ENCODE data around the gene CLEC16A.

GRCh38 chr16:11212798-11213196, 268.4 kb downstream of the CLEC16A start:
- TF ChIP-seq, protein P1, sequence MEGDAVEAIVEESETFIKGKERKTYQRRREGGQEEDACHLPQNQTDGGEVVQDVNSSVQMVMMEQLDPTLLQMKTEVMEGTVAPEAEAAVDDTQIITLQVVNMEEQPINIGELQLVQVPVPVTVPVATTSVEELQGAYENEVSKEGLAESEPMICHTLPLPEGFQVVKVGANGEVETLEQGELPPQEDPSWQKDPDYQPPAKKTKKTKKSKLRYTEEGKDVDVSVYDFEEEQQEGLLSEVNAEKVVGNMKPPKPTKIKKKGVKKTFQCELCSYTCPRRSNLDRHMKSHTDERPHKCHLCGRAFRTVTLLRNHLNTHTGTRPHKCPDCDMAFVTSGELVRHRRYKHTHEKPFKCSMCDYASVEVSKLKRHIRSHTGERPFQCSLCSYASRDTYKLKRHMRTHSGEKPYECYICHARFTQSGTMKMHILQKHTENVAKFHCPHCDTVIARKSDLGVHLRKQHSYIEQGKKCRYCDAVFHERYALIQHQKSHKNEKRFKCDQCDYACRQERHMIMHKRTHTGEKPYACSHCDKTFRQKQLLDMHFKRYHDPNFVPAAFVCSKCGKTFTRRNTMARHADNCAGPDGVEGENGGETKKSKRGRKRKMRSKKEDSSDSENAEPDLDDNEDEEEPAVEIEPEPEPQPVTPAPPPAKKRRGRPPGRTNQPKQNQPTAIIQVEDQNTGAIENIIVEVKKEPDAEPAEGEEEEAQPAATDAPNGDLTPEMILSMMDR (conservative IDR thresholded peaks at IDR 0.05; ENCODE audit: low read depth in 2 of 2), result no peak
- TF ChIP-seq EZH2phosphoT487 (IDR thresholded peaks at IDR 0.05; ENCODE audit: unreplicated experiment) (no peak), EZH2 (IDR thresholded peaks at IDR 0.05; ENCODE audit: low read depth, unreplicated experiment) (no peak), POLR2AphosphoS5 (IDR thresholded peaks at IDR 0.05; ENCODE audit: low read depth) (no peak), ETS1 (IDR thresholded peaks at IDR 0.05) (no peak)
- TF ChIP-seq, protein P2, sequence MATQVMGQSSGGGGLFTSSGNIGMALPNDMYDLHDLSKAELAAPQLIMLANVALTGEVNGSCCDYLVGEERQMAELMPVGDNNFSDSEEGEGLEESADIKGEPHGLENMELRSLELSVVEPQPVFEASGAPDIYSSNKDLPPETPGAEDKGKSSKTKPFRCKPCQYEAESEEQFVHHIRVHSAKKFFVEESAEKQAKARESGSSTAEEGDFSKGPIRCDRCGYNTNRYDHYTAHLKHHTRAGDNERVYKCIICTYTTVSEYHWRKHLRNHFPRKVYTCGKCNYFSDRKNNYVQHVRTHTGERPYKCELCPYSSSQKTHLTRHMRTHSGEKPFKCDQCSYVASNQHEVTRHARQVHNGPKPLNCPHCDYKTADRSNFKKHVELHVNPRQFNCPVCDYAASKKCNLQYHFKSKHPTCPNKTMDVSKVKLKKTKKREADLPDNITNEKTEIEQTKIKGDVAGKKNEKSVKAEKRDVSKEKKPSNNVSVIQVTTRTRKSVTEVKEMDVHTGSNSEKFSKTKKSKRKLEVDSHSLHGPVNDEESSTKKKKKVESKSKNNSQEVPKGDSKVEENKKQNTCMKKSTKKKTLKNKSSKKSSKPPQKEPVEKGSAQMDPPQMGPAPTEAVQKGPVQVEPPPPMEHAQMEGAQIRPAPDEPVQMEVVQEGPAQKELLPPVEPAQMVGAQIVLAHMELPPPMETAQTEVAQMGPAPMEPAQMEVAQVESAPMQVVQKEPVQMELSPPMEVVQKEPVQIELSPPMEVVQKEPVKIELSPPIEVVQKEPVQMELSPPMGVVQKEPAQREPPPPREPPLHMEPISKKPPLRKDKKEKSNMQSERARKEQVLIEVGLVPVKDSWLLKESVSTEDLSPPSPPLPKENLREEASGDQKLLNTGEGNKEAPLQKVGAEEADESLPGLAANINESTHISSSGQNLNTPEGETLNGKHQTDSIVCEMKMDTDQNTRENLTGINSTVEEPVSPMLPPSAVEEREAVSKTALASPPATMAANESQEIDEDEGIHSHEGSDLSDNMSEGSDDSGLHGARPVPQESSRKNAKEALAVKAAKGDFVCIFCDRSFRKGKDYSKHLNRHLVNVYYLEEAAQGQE (IDR thresholded peaks at IDR 0.05; ENCODE audit: unreplicated experiment), result no peak

Data from GM23338 (cell line).